Germinal center (tissue), 1 donor: ENCODE measurements around the gene FAM25C.
"Not testable (repeated sequence)": the region's sequence is repeated elsewhere in the genome, so short reads cannot be mapped to it uniquely, and the experiment has no call there.

Source experiments
- DNase-seq: peaks from one replicate; pipeline ENCODE4 v3.0.0; 2012; ENCODE audit warnings: mixed read lengths, low spot score

Gene FAM25C

DNA sequence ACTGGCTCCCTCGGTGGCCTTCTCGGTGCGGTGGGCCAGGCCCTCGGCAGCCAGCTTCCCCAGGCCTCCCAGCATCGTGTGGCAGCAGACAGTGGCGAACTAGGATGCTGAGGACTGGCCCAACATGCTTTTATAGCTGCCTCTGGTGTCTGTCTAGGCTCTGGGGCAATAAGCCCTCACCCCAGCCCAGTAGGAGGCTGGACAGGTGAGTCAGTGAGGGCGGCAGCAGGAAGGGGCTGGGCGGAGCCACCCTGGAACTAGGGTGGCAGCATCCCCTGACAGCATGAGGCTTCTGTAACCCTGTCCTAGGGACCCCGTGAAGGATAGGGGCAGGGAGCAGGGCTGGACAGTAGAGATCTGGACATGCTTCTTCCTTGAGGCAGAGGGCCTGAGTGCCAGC is at the start of gene FAM25C:
Gene FAM25C (minus strand): TSS at position 101 of the 400 bp plus-strand sequence. CDS start 26 bp downstream, at position 75.
- DNase-seq: not testable (repeated sequence)

DNA sequence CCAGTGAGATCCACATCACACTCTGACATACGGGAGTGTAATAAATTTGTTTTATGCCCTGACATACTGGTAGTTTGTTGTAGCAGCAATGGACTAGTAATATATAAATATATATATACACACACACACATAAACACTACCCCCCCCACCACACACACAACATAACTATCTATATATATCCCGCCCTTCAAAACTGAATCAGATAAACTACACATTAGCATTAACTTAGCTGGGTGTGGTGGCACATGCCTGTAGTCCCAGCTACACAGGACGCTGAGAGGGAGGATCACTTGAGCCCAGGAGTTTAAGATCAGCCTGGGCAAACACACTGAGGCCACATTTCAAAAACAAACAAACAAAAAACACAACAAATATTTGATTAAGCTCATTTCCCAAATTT is 45.0 kb upstream of the FAM25C start:
- DNase-seq: not testable (repeated sequence)

DNA sequence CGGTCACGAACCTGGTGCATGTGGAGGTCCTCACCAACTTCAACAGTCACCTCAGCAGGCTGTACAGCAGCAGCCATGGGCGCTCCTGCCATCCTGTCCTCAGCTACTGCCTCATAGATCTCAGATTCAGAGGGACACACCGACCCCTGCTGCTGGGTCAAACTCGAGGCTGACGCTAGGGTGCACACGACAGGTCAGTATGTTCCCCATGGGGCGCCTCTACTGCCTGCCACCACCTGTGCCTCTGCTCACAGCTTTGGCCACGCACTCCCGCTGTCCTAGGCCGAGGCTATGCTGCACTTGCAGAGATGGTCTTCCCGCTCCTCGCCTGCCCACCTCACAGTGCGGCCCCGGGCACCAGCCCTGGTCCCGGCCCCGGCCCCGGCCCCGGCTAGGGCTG is 31.8 kb upstream of the FAM25C start:
- DNase-seq: not testable (repeated sequence)

DNA sequence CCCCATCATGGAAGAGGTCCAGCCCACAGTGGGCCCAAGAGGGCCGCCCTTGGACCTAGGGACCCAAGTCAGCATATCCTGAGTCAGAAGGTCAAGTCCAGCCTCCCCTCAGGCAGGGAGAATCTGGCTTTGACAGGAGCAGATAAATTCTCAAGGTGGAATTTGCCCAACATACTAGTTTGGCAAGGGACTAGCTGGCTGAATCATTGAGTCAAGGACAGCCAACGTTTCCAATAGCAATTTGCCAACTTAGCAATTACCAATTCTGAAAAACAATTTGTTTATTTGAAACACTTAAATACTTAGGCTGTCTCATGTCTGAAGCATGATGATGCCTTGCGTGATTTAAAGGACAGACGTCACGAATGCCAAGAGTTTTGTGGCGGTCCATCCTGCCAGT is 2.7 kb upstream of the FAM25C start:
- DNase-seq: not testable (repeated sequence)

DNA sequence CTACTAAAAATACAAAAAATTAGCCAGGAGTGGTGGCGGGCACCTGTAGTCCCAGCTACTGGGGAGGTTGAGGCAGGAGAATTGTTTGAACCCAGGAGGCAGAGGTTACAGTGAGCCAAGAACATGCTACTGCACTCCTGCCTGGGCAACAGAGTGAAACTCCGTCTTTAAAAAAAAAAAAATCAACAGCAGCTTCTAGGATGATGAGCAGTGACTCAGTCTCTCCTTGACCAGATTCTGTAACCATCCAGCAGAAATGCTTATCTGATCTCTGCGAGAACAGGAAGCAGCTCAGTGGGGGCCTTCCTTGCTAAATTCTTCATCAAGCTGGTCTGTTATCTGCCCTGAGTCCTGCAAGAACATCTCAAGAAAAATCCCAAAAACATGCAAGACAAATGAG is 5.5 kb downstream of the FAM25C start:
- not testable (repeated sequence) for DNase-seq

DNA sequence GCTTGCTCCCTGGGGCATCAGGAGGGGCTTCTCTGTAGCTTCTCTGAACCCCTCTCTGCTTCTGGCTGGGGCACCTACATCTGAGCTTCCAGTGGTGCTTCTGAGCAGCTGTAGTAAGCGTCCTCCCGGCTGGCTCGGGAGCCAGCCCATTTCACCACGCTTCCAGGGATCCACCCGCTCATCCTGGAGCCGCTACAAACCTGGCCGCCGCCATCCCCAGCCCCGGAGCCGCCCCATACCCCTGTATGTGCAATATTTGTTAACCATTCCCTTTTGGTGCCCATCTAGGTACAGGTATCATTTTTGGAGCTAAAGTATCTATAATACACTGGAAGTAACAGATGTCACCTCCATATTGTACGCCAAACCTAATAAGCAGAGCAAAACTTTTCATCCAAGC is 7.0 kb downstream of the FAM25C start:
- not testable (repeated sequence) for DNase-seq

DNA sequence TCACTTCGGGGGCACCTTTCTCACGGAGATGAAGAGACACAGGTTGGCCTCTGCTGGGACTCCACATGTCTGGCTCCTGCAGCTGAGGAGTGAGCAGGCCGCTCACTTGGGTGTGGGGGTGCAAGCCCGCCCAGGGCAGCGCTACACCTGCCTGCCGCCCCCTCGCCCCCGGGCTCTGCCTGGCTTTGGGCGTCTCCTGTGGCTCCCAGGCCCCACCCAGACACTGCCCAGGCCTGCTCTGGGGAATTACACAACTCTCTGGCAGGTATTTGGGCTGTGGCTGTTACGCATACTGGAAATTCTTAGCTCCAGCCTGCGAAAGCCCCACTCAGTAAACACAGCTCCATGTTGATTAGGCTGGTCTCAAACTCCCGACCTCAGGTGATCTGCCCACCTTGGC is 7.9 kb downstream of the FAM25C start:
- not testable (repeated sequence) for DNase-seq

DNA sequence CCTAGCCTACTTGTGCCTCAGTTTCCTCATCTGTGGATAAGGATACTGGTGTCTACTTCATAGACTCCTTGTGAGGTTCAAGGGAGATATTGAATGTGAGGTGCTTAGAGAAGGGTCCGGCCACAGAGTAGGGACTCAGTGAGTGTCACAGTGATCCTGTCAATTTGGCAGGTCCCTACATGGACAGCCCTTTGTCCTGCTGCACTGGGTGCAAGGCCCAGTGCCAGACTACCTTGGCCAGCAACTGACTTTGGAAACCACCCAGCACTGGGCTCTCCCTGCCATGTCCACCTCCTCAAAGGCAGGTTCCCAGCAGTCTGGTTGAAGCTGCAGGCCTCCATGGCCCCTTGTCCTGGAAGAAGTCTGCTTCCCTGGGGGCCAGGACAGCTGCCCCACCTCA is 9.5 kb downstream of the FAM25C start:
- DNase-seq: not testable (repeated sequence)

DNA sequence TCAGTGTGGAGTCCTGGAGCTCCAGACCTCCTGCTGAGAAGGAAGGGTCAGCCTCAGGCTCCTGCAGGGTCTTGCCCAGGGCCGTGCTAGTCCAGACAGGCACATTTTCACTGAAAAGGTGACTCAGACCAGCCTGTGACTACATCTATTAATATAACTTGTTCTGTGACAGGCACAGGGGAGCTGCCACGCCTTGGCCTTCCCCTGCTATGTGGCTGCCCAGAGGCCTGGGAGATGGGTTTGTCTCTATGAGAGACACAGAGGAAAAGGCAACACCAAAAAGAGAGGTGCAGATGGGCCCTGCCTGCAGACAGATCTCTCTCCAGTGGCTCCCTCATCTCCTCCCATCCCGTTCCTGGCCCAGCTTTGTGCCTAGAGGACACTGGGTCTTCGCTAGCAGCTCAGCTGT is 10.0 kb downstream of the FAM25C start:
- not testable (repeated sequence) for DNase-seq

DNA sequence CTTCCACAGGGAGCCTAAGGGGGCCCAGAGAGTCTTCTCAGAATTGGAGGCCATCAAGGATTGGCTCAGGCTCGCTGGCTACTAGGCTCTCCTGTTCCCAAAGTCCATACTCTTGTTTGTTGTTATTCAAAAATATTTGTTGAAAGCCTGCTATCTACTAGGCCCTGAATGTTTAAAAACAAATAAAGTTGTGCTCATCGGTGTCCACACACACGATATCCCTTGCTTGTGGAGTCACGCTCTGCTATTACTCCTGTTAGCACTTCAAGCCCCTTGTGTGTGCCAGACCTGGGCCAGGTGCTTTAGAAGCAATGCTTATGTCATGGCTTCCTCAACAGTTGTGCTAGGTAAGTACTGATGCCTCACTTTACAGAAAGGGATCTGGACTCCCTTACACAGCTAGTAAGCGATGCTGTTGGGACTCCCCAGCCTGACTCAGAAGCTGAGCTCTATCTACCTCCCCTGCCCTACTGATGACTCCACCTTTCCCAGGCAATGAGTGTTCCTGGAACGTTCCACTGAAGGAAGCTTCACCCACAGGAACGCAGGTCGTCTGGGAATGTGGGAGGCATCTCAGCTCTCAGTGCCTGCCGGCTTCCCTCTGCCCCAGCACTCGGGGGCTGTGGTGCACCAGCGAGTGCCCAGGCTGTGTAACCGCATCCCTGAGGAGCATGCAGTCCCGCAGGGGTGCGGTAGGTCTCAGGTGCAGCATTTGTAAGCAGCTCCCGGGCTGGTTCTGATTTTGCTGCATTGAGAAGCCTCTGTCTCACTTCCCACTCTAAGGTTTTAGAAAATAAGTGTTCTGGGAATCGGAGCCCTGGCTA is 10.7 kb downstream of the FAM25C start:
- DNase-seq: not testable (repeated sequence)

DNA sequence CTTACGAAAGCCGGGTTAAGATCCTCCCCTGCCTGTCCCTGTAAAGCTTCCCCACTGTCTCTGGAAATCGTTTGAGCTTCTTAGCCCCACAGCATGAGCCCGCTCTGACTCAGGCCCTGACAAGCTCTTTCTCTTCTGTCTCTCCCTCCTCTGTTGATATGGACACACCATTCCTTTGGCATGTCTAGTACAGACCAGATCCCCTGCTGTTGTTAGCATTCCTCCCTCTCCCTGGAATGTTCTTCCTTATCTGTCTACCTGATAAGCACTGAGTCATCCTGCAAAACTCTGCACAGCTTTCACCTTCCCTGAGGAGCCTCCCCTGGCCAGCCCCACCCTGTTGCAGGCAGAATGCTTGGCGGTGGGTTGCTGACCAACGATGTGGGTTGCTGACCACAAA is 11.6 kb downstream of the FAM25C start:
- DNase-seq: not testable (repeated sequence)

DNA sequence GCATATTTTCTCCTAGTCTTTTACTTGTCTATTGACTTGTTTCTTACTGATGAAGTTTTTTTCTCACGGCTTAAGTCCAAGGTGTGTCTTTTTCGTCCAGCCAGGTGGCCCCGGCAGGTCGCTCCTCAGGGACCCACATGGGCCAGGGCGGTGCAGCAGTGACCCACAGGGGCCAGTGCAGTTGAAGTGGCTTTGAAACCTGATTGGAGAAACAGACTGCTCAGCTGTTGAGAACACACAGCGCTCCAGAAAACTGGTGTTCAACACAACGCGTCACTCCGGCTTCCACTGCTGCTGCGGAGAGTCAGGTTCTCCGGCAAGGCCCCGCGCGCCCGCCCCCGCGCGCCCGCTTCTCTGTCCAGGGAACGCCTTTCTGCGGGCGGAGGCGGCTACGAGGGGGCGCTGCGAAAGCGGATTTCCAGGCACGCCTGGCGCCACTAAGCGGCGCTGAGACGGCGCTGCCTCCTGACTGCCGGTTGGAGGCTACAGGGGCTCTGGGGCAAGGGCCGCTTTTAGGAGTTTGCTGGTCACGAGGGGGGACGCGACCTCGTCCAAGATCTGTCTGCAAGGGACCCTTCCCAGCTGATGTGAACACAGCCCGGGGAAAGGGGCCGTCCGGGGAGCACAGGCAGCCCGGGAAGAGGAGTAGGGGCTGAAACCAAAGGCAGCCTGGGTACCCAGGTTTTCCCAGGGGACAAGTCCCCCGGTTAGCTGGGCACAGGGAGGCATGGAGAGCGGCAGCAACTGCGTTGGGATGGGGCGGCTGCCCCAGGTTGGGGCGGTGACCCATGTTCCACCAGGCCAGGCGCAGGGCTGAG is 13.0 kb downstream of the FAM25C start:
- DNase-seq: not testable (repeated sequence)

DNA sequence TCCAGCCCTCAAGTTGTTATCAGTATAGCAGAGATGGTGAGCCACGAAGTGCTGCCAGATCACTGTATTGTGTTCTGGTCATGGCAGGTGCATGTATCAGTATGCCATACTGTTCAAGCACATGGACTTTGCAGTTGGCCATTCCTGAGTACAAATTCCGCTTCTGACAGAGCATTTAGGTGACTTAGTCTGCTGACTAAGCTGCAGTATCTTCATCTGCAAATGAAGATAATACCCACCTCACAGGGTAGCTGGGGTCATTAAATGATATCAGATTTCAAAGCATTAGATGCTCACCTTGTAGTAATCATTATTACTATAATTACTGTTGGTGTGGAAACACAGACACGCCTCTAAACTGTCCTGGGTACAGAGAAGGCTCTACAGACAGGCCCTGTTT is 24.2 kb downstream of the FAM25C start:
- not testable (repeated sequence) for DNase-seq

DNA sequence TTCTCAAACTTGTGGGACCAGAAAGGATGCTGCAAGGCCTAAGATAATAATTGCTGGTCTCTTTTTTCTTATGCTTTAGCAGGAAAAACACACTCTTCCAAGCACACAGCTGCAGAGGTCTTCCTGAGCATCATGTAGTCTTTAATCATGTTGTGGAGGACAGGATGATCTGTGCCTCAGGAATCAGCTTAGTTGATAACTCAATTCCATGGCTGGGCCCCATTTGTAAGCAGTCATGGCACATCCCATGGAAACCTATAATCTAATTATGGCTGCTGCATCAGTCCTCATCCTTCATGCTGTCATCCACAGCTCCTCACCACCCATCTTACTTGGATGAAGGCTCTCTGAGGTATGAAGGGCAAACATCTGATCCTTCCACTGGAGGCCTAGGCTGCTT is 26.5 kb downstream of the FAM25C start:
- DNase-seq: not testable (repeated sequence)

DNA sequence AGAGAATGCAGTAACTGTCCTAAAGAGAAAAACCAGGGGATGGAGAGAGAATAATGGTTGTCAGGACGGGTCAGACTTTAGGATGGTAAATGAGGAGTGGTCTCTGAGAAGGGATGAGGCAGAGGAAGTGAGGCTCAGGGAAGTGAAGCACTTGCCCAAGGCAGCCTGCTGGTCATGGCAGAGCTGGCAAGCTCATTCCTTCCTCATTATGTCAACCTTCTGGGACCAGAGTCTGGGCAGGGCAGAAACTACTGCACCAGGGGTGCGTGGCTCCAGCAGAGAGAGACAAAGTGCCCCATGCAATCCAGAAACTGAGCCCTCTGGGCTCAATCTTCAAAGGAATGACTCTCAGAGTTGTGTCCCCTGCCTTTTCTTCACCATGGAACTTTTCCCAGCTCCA is 27.5 kb downstream of the FAM25C start:
- DNase-seq: not testable (repeated sequence)

DNA sequence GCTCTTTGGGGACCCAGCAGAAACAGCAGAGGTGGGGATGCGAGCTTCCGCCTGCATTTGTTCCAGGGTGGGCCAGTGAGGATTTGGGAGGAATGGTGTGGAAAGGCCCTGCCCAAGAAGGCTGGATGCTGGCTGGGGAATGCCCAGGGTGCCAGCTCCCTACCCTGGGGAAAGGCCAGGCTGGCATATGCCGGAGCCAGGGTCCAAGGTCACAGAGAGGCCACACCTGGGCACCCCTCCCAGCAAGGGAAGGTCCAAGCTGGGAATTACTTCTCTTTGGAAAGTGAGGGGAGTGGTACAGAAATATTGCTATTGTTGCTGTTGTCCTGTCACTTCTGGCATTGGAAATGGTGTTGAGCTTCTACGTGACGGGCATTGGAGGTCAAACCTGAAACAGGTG is 28.0 kb downstream of the FAM25C start:
- not testable (repeated sequence) for DNase-seq

DNA sequence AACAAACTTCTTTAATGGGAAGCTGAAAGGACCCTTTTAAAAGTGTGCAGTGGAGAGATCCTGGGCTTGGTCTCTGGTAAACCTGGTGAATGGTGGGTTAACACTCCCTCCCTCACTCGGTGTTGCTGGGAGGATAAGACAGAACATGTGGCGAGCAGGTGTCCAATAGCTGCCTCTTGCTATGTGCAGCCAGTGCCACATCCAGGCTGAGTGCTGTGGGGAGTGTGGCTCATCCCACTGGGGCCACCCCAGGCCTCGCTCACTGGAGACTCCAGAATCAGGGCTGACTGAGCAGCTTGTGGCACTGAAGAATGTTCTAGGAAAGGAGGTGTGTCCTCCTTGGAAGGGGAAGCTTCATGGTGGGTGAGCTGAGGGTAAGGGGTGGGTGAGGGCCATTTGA is 29.5 kb downstream of the FAM25C start:
- not testable (repeated sequence) for DNase-seq

DNA sequence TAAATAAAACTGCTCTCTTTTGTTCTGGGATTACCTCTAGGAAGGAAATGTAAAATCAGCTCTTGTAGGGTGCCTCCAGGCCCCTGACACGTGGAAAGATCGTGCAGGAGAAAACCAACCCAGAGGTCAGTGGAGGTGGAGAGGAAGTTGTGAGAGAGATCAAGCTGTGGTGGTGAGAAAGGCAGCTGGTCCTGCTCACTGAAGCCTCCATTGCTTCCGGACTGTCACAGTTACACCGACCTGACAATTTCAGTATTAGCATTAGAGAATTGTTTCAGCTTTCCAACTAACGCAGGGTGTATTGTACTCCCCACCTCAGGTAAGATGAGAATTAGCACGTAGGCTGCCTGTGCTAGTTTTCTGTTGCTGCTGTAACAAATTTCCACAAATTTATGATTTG is 30.6 kb downstream of the FAM25C start:
- not testable (repeated sequence) for DNase-seq

DNA sequence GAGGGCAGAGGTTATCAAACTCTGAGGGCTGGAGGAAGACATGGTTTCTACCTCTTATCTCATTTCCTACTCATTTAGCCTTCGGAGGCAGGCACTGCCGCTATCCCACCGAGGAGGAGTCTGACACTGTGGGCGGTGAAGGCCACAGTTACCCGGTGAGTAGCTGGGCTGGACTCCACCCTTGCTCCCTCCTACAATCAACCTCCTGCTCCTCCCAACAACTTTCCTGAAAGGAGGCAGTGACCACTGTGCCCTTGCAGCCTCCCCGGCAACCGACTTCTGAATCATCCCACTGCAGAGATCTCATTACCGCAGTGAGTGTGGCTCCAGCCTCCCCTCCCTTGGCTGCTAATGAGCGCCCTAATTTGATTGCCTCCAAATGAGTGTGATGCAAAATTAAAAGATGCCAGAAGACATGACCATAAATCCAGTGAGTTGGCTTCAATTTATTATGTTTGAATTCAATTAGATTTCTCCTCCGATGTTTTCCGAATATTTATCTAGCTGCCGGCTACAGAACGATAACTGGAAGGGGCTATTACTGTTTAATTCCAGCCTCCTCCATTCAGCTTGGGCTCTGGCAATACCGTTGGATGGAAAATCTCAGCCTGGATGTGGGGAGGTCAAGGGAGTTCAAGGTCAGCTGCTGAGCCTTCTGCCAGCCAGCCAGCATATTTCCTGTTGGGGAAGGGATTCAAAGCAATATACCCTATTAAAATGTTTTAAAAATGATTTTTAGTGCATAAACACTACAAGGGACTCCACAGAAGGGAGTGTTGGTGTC is 35.1 kb downstream of the FAM25C start:
- DNase-seq: not testable (repeated sequence)

DNA sequence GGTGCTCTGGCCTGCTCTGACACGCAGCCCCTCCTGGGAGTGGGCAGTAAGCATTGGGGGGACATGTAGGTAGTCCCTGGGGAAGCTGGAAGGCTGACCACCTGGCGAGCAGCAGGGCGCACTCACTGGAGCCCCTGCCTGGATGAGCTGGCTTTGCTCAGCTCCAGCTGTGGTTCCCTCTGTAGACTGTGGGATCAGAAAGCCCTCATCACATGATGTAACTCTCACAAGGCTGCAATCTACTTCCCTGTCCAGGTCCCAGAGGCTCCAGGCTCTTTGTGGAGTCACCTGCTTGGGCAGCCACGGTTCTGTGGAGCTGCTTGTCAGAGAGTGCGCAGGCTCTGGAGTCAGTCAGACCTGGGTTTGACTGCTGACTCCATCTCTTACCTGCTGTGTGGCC is 36.8 kb downstream of the FAM25C start:
- not testable (repeated sequence) for DNase-seq

DNA sequence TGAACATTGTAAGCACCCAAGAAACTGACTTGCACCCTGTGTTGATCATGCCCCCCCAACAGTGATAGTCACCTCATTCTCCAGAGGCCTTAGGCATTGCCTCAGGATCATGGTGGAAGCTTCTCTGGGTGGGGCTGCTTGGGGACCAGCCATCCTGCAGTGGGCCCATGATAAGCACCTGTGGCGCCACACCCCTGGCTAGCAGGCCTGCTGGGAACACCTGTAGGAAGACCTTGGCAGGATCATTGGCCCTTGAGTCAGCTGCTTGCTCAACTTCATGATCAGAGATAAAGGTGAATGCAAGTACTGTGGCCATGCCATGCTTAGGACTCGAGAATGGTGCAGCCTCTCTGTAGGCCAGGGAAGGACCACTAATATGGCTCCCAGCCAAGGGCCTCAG is 38.9 kb downstream of the FAM25C start:
- not testable (repeated sequence) for DNase-seq

DNA sequence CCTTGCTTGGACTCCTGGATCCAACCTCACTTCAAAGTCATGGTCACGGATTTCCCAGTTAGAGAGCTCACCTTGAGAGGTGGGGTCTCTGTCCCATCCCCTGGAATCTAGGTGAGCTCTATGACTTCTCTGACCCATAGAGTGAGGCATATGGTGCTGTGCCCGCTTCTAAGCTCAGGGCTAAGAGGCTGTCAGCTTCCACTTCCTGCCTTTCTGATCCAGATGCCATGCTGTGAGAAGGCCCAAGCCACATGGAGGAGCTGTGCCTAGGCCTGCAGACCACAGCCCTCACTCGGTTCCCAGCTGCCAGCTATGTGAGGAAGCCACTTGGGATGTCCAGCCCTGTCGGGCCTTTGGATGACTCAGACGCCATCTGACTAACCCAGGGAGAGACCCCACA is 39.9 kb downstream of the FAM25C start:
- not testable (repeated sequence) for DNase-seq
